ENCODE measurements around the gene CACNB2. TPM values are rescaled to one million over a fixed set of nuclear protein-coding genes. Genes with fewer than 3 reads are reported as not detected.

The CACNB2 gene
- total and polyA plus RNA-seq, 2 experiments from 2014 or later = 4.6 to 5.3 TPM

DNA sequence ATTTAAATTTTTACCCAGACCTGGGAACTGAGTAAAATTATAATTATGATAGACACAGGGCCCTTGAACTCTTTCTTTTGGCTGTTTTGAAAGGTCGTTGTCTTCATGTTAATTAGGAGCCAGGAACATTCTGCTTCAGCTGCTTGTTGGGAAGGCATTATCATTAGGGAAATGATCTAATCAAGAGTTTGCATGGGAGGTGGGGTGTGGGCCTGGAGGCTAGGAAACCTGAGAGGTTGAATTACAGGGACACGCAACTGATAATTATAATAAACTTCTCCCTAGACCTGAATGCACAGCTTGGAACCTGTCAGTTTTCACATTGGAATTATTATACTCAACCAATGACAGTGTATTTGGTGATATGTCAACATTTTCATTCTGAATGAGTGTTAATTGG lies 237.7 kb downstream of the CACNB2 start:
- H3K36me3 ChIP-seq (replicated peaks; ENCODE audit: insufficient read depth, low read depth) = no peaks in the 10 kb centered on the region
- no peak overlapping the region for H3K27ac ChIP-seq
- TF ChIP-seq EZH2 (IDR thresholded peaks at IDR 0.05; ENCODE audit: borderline replicate concordance) (no peak), EZH2phosphoT487 (IDR thresholded peaks at IDR 0.05; ENCODE audit: low read depth, severe bottlenecking, unreplicated experiment) (no peak), CTCF (IDR thresholded peaks at IDR 0.05; ENCODE audit: poor library complexity) (no peak)
- no peaks in the 10 kb centered on the region for H3K27me3 ChIP-seq
- H3K4me1 ChIP-seq (ENCODE audit: insufficient read depth) = no peaks in the 10 kb centered on the region
- no peaks in the 10 kb centered on the region for H3K79me2 ChIP-seq
- no peak overlapping the region for H3K4me3 ChIP-seq
- no peak overlapping the region for H3K4me2 ChIP-seq
- WGBS (ENCODE audit: low lambda C conversion rate, missing lambda C conversion rate) = 62% methylated on average over 2 of the region's 2 CpGs
- no peaks in the 10 kb centered on the region for H3K9me3 ChIP-seq (ENCODE audit: low read depth)
- no peak for DNase-seq (ENCODE audit: low spot score)
- no peaks in the 10 kb centered on the region for H4K20me1 ChIP-seq (ENCODE audit: insufficient read depth, poor library complexity, severe bottlenecking)
- no peak overlapping the region for H2AFZ ChIP-seq
- no peaks in the 10 kb centered on the region for H3K9me2 ChIP-seq (replicated peaks; ENCODE audit: insufficient read depth)

- Histone ChIP-seq H2AFZ (no peak overlapping the region), H3K9me2 (replicated peaks; ENCODE audit: insufficient read depth) (no peaks in the 10 kb centered on the region), H3K4me2 (no peak overlapping the region), H4K20me1 (ENCODE audit: insufficient read depth, poor library complexity, severe bottlenecking) (no peaks in the 10 kb centered on the region), H3K36me3 (replicated peaks; ENCODE audit: insufficient read depth, low read depth) (no peaks in the 10 kb centered on the region), H3K27me3 (no peaks in the 10 kb centered on the region), H3K9me3 (ENCODE audit: low read depth) (no peaks in the 10 kb centered on the region), H3K4me3 (no peak overlapping the region), H3K79me2 (no peaks in the 10 kb centered on the region), H3K27ac (no peak overlapping the region), H3K4me1 (ENCODE audit: insufficient read depth) (no peaks in the 10 kb centered on the region)
- TF ChIP-seq EZH2phosphoT487 (IDR thresholded peaks at IDR 0.05; ENCODE audit: low read depth, severe bottlenecking, unreplicated experiment) (no peak), CTCF (IDR thresholded peaks at IDR 0.05; ENCODE audit: poor library complexity) (no peak), EZH2 (IDR thresholded peaks at IDR 0.05; ENCODE audit: borderline replicate concordance) (no peak)
- DNase-seq (ENCODE audit: low spot score) = no peak
- 91% methylated on average over 2 of the region's 2 CpGs for WGBS (ENCODE audit: low lambda C conversion rate, missing lambda C conversion rate)
Observed at GRCh38 chr10:18378766-18379165, 238.5 kb downstream of the CACNB2 start.

GRCh38 chr10:18381679-18382078 lies 241.5 kb downstream of the CACNB2 start:
- H3K27me3 ChIP-seq = no peaks in the 10 kb centered on the region
- no peak for DNase-seq (ENCODE audit: low spot score)
- H3K9me3 ChIP-seq (ENCODE audit: low read depth) = no peaks in the 10 kb centered on the region
- no peak overlapping the region for H3K27ac ChIP-seq
- no peaks in the 10 kb centered on the region for H3K9me2 ChIP-seq (replicated peaks; ENCODE audit: insufficient read depth)
- H4K20me1 ChIP-seq (ENCODE audit: insufficient read depth, poor library complexity, severe bottlenecking) = no peaks in the 10 kb centered on the region
- no peak overlapping the region for H3K4me2 ChIP-seq
- 95% methylated on average over 5 of the region's 5 CpGs for WGBS (ENCODE audit: low lambda C conversion rate, missing lambda C conversion rate)
- H3K4me1 ChIP-seq (ENCODE audit: insufficient read depth) = no peaks in the 10 kb centered on the region
- no peak overlapping the region for H3K4me3 ChIP-seq
- no peaks in the 10 kb centered on the region for H3K36me3 ChIP-seq (replicated peaks; ENCODE audit: insufficient read depth, low read depth)
- TF ChIP-seq EZH2phosphoT487 (IDR thresholded peaks at IDR 0.05; ENCODE audit: low read depth, severe bottlenecking, unreplicated experiment) (no peak), CTCF (IDR thresholded peaks at IDR 0.05; ENCODE audit: poor library complexity) (no peak), EZH2 (IDR thresholded peaks at IDR 0.05; ENCODE audit: borderline replicate concordance) (no peak)
- no peak overlapping the region for H2AFZ ChIP-seq
- H3K79me2 ChIP-seq = no peaks in the 10 kb centered on the region

DNA sequence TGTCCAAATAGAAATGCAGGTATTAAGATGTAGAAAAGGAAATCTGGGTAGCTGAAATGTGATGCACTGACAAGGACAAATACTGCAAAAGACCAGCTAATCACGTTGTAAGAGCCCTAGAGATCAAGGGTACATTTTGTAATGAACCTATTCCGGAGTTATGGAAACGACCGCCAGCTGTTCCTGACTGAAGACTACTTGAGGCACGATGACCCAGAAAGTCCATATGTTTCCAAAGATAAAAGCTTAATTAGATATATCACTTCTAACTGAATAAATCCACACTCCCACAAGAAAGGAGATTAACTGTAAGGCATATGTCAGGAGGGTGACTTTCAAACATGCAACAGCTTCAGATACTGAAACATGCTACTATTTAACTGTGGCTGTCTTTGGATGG lies 257.7 kb downstream of the CACNB2 start:
- no peaks in the 10 kb centered on the region for H3K79me2 ChIP-seq
- H3K27me3 ChIP-seq = no peaks in the 10 kb centered on the region
- H3K9me2 ChIP-seq (replicated peaks; ENCODE audit: insufficient read depth) = no peaks in the 10 kb centered on the region
- no peaks in the 10 kb centered on the region for H3K4me1 ChIP-seq (ENCODE audit: insufficient read depth)
- DNase-seq (ENCODE audit: low spot score) = no peak
- H4K20me1 ChIP-seq (ENCODE audit: insufficient read depth, poor library complexity, severe bottlenecking) = no peaks in the 10 kb centered on the region
- no peaks in the 10 kb centered on the region for H3K36me3 ChIP-seq (replicated peaks; ENCODE audit: insufficient read depth, low read depth)
- H3K4me3 ChIP-seq = no peak overlapping the region
- H3K4me2 ChIP-seq = no peak overlapping the region
- 68% methylated on average over 5 of the region's 5 CpGs for WGBS (ENCODE audit: low lambda C conversion rate, missing lambda C conversion rate)
- no peak overlapping the region for H3K27ac ChIP-seq
- no peak for TF ChIP-seq EZH2 (IDR thresholded peaks at IDR 0.05; ENCODE audit: borderline replicate concordance)
- no peak for TF ChIP-seq EZH2phosphoT487 (IDR thresholded peaks at IDR 0.05; ENCODE audit: low read depth, severe bottlenecking, unreplicated experiment)
- TF ChIP-seq CTCF (IDR thresholded peaks at IDR 0.05; ENCODE audit: poor library complexity) = no peak
- no peak overlapping the region for H2AFZ ChIP-seq
- H3K9me3 ChIP-seq (ENCODE audit: low read depth) = no peaks in the 10 kb centered on the region

All from hepatocyte (in vitro differentiated cells).